Activated CD4-positive, alpha-beta T cell treated with anti-CD3 and anti-CD28 coated beads for 36 hours (primary cell): ENCODE measurements around the gene NBEAL2. TPM values are rescaled to one million over a fixed set of nuclear protein-coding genes. Genes with fewer than 3 reads are reported as not detected.
"Not testable (repeated sequence)": the region's sequence is repeated elsewhere in the genome, so short reads cannot be mapped to it uniquely, and the experiment has no call there.

Source experiments
- ATAC-seq: fragments of 200-7000 bp; cut with Tn5 transposase; one replicate; pipeline ENCODE4 v1.10.0; 2021; ENCODE audit warnings: mild to moderate bottlenecking, moderate library complexity
- CTCF ChIA-PET: fragments of 350-600 bp; sonication (Branson Sonifier 250); formaldehyde crosslinking; loops from one replicate; lab custom pipeline; 2021; ENCODE audit warnings: antibody characterized with exemption; lab: Charles Lee
- POLR2A ChIA-PET: fragments of 350-600 bp; sonication (Branson Sonifier 250); formaldehyde crosslinking; loops from one replicate; lab custom pipeline; 2021; ENCODE audit warnings: antibody characterized with exemption, inconsistent platforms; lab: Charles Lee
- DNase-seq: peaks from one replicate; pipeline ENCODE4 v3.0.0-alpha.2; 2020
- H3K27ac Mint-ChIP-seq: one replicate; pipeline ENCODE4 v1.8.0; 2021; ENCODE audit warnings: mixed read lengths
- H3K27me3 Mint-ChIP-seq: one replicate; pipeline ENCODE4 v1.8.0; 2021; ENCODE audit warnings: mixed read lengths
- H3K36me3 Mint-ChIP-seq: one replicate; pipeline ENCODE4 v1.8.0; 2021; ENCODE audit warnings: low read depth, mixed read lengths
- H3K4me1 Mint-ChIP-seq: one replicate; pipeline ENCODE4 v1.8.0; 2021; ENCODE audit warnings: mixed read lengths
- H3K4me3 Mint-ChIP-seq: one replicate; pipeline ENCODE4 v1.8.0; 2021; ENCODE audit warnings: mild to moderate bottlenecking, moderate library complexity, mixed read lengths
- H3K9me3 Mint-ChIP-seq: one replicate; pipeline ENCODE4 v1.8.0; 2021; ENCODE audit warnings: low read depth, mixed read lengths
- intact Hi-C, 2 experiments: fragments of 100-400 bp; cut with DNase I in 1 of 2; cut with micrococcal nuclease in 1 of 2; formaldehyde crosslinking; loops; one replicate each; pipeline versions ENCODE4 v1.14.2 to v1.15.1; 2022 to 2024; cut with DNase I, micrococcal nuclease
- total RNA-seq, 2 experiments: library from RNA; stranded (reverse); gene quantifications; one replicate each; pipeline ENCODE4 v1.2.3, GENCODE V29; 2021

NBEAL2 gene
- total RNA-seq, 2 experiments from 2014 or later, result 83.4 to 84.9 TPM

DNA sequence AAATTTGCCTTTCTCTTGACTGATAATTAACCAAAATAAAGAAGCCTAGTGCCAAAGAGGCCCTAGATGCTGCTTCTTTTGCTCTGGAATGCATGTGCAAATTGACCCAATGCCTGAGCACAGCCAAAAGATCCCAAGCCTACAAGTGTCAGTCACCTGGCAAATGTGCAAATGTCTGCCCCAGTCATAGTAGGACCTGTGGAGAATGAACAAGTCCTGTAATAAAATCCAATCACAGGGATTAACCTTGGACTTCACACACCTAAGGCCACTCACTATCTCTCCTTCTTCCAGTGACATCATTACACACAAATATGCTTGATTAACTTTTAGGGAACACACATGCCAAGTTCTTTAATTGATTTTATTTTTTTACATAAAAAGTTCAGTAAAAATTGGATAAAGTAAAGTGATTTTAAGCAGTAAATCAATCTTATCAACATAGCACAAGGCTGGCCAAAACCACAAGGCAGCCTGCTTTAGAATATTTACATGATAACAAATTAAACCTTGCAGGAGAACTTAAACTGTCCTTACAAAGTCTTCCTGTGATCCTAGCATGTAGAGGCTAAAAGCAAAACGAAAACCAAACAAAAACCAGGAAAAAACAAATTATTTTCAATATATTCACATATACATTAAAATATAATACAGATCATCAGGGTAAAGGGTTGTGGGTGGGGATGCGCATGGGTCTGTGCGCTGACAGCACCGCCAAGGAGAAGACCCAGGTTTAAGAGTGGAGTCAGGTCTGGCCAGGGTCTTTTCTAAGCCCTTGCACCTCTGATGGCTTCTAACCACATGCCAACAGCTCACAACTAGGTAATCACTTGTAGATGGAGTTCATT, 36.8 kb downstream of the NBEAL2 start:
- ChIA-PET CTCF (interaction anchor here (1.1 kb wide), 1 partner anchor 10 kb away, joined by 3 read pairs; no protein-coding TSS in a partner anchor), POLR2A (no interaction called here)
- no peaks in the 10 kb centered on the region for H3K9me3 Mint-ChIP-seq
- no peak for DNase-seq
- intact Hi-C loops, result loop anchor here (5.0 to 10.0 kb wide), 5 partner anchors 41 to 358 kb away; partner anchors contain the start of genes KIF9 (in 1 of the 2), KLHL18 (in 1 of the 2) and SETD2 (in 1 of the 2)
- H3K36me3 Mint-ChIP-seq, result peaks cover 23% of the 10 kb centered on the region
- peaks cover 46% of the 10 kb centered on the region for H3K4me1 Mint-ChIP-seq
- no peaks in the 10 kb centered on the region for H3K27me3 Mint-ChIP-seq
- H3K27ac Mint-ChIP-seq, result peak overlapping the region; percentile 85
- ATAC-seq, result no peak
- no peak overlapping the region for H3K4me3 Mint-ChIP-seq

DNA sequence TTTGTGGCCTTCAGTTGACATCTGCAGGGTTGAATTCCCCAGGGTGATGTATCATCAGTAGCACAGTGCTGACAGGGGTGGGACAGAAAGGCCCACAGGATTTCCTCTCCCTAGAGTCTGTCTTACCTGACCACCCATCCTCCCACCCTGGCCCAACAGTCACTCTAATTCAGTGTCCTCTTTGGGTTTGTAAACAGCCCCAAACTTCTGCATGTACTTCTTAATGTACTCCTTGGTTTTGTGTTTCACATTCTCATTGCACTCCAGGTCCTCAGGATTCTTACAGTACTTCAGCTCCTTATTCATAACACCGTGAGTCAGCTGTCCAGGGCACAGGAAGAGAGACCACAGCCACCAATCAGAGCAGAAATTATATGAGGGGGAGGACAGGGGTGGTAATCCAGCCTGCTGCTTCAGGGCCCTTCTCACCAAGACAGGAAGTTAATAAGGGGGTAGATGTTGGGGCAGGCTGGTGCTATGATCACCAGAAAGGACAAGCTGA, 37.5 kb downstream of the NBEAL2 start:
- Mint-ChIP-seq H3K4me1 (peaks cover 46% of the 10 kb centered on the region), H3K36me3 (peaks cover 23% of the 10 kb centered on the region), H3K4me3 (peak overlapping the region; percentile 24), H3K9me3 (no peaks in the 10 kb centered on the region), H3K27me3 (no peaks in the 10 kb centered on the region), H3K27ac (peak overlapping the region; percentile 85)
- intact Hi-C loops, result loop anchor here (5.0 to 10.0 kb wide), 5 partner anchors 40 to 358 kb away; partner anchors contain the start of genes KIF9 (in 1 of the 2), KLHL18 (in 1 of the 2) and SETD2 (in 1 of the 2)
- CTCF ChIA-PET, result interaction anchor here (0.6 kb wide), 2 partner anchors 65 to 345 kb away, joined by 3 read pairs; no protein-coding TSS in a partner anchor
- peak; percentile 79 for ATAC-seq
- peak; percentile 62 for DNase-seq
- POLR2A ChIA-PET, result interaction anchor here (0.6 kb wide), 1 partner anchor 782 kb away, joined by 3 read pairs; no protein-coding TSS in a partner anchor

DNA sequence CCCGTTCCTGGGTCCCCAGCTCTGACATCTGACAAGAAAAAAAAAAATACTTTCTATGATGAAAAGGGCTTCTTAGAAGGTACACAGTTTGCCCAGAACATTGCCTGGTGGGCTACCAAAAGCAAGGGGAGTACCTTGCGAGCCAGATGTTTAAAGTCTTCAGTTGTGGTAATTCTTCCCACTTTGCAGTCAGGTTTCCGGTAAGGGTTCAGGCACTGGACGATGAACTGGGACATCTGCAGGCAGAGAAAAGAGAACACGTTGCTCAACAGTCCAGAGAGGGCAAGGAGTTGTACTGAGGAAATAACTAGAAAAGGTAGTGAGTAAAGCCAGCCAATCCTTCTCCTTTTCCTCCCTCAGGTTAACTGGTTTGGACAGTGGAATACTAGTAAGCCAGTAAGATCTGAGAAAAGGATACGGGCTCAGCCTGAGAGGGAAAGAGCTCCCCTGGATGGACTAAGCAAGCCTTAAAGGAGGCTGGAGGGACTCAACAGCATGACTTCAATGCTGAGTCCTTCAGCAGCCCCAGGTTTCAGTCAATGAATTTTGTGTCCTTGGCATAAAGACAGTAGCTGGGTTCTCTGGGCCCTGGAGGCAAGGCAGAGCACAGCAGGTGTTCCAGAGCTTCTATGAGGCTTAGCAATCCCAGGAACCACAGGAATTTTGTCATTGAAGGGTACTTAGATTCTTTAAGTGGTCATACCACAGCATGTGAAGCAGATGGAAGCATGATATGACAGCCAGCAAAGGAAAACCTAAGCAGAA, 38.2 kb downstream of the NBEAL2 start:
- Mint-ChIP-seq H3K4me1 (peaks cover 48% of the 10 kb centered on the region), H3K4me3 (peak overlapping the region; percentile 24), H3K27me3 (no peaks in the 10 kb centered on the region), H3K27ac (peak overlapping the region; percentile 85), H3K9me3 (no peaks in the 10 kb centered on the region), H3K36me3 (peaks cover 23% of the 10 kb centered on the region)
- no peak for DNase-seq
- ATAC-seq, result no peak
- ChIA-PET POLR2A (interaction anchor here (0.6 kb wide), 1 partner anchor 781 kb away, joined by 3 read pairs; no protein-coding TSS in a partner anchor), CTCF (interaction anchor here (0.6 to 0.7 kb wide), 3 partner anchors 64 to 1107 kb away, joined by 3 read pairs; no protein-coding TSS in a partner anchor)
- intact Hi-C loops, result loop anchor here (1.0 to 10.0 kb wide), 8 partner anchors 21 to 363 kb away; partner anchors contain the start of genes KIF9 (in 1 of the 2), KLHL18 (in 1 of the 2), PTPN23 (in 1 of the 2) and SETD2 (in 1 of the 2)

DNA sequence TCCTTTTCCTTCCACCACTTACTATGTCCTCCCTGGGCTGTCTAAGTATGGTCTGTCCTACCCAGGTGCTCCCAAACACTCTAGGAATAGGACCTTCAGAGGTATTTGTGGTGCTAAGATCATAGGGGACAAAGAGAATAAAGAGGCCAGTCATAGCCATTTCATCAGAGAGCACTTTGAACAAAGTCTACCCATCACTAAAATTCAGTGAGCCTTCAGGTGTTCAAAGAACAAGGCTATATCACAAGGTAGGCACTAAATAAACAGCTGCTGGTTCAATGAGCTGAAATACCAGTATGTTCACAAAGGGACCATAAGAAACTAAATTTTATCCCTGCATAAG, 38.8 kb downstream of the NBEAL2 start:
- H3K27ac Mint-ChIP-seq, result no peak overlapping the region
- ChIA-PET CTCF (interaction anchor here (0.7 kb wide), 1 partner anchor 1107 kb away, joined by 3 read pairs; no protein-coding TSS in a partner anchor), POLR2A (no interaction called here)
- intact Hi-C loops, result loop anchor here (1.0 to 10.0 kb wide), 8 partner anchors 21 to 363 kb away; partner anchors contain the start of genes KIF9 (in 1 of the 2), KLHL18 (in 1 of the 2), PTPN23 (in 1 of the 2) and SETD2 (in 1 of the 2)
- H3K27me3 Mint-ChIP-seq, result no peaks in the 10 kb centered on the region
- no peak overlapping the region for H3K4me3 Mint-ChIP-seq
- H3K36me3 Mint-ChIP-seq, result peaks cover 23% of the 10 kb centered on the region
- no peak for ATAC-seq
- no peaks in the 10 kb centered on the region for H3K9me3 Mint-ChIP-seq
- H3K4me1 Mint-ChIP-seq, result peaks cover 48% of the 10 kb centered on the region
- no peak for DNase-seq

DNA sequence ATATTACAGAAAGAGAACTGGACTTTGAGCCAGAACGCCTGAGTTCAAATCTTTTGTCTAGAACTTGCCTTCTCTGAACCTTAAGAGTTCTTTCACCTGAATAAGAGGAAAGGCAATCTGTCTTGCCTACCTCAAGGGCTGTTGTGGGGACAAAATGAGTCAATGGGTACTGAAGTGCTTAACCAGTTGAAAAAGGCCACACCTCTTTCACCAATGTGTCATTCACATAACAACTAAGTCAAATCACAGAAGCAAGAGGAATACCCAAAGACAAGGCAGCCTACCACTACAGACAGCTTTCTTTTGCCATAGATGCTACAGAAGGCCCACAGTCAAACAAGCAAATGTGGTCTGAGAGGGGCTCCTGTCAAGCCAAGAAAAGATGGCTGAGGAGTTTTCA, 39.7 kb downstream of the NBEAL2 start:
- intact Hi-C loops, result loop anchor here (1.0 to 10.0 kb wide), 8 partner anchors 10 to 362 kb away; partner anchors contain the start of genes KIF9 (in 1 of the 2), KLHL18 (in 1 of the 2), PTPN23 (in 1 of the 2) and SETD2 (in 1 of the 2)
- H3K4me3 Mint-ChIP-seq, result no peak overlapping the region

DNA sequence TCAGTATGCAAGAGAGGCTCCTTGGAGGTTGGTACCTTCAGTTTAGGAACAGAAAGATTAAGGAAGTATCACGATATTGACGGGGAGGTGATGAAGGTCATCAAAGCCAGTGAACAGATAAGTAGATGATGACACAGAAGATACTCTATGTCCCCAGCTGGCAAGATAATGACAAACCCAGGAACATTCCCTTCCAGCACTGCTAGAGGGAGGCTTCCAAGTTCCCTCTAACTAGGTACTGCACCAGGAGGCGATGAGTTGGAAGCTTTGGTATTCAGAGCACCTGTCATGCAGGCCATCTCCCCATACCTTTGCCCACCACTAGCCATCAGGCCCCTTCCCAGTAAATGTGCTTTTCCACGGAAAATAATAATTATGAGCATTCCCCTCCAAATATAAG, 40.8 kb downstream of the NBEAL2 start:
- Mint-ChIP-seq H3K36me3 (peaks cover 20% of the 10 kb centered on the region), H3K27ac (peak overlapping the region; percentile 86), H3K27me3 (no peaks in the 10 kb centered on the region), H3K9me3 (no peaks in the 10 kb centered on the region), H3K4me1 (peaks cover 56% of the 10 kb centered on the region), H3K4me3 (no peak overlapping the region)
- ATAC-seq (no peak), DNase-seq (no peak)
- POLR2A ChIA-PET, result no interaction called here
- intact Hi-C loops, result no loop called here
- CTCF ChIA-PET, result interaction anchor here (0.7 to 3.4 kb wide), 3 partner anchors 11 to 326 kb away, joined by 3 to 24 read pairs (median 6); no protein-coding TSS in a partner anchor

More for the DNA sequence above, 39.7 kb downstream of the NBEAL2 start:
- peak overlapping the region; percentile 86 for H3K27ac Mint-ChIP-seq
- no peaks in the 10 kb centered on the region for H3K27me3 Mint-ChIP-seq
- ChIA-PET POLR2A (interaction anchor here (0.6 kb wide), 1 partner anchor 9 kb away, joined by 3 read pairs; no protein-coding TSS in a partner anchor), CTCF (interaction anchor here (1.8 to 3.4 kb wide), 2 partner anchors 12 to 16 kb away, joined by 6 to 24 read pairs; no protein-coding TSS in a partner anchor)
- ATAC-seq (peak; percentile 84), DNase-seq (peak; percentile 66)
- peaks cover 48% of the 10 kb centered on the region for H3K4me1 Mint-ChIP-seq
- peaks cover 23% of the 10 kb centered on the region for H3K36me3 Mint-ChIP-seq
- no peaks in the 10 kb centered on the region for H3K9me3 Mint-ChIP-seq

DNA sequence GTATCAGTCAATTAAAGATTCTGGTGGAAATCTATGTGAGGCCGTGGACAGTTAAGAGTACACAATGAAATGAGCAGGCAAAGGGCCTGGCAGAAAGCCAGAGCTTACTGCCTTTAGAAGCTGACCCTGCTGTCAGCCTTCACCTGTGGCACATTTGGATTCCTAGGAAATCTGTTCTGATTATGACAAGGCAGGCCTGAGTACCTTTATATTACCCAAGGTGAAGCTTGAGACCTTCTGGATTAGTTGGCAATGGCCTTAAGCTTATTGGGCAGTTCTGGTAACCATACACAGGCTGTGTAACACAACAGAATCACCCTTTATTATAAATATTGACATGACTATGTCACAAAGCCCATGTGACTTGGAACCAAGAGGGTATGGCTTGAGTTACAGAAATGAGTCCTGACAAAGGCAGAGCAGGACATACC, 43.2 kb downstream of the NBEAL2 start:
- ATAC-seq (no peak), DNase-seq (no peak)
- ChIA-PET CTCF (interaction anchor here (0.6 kb wide), 1 partner anchor 9 kb away, joined by 3 read pairs; no protein-coding TSS in a partner anchor), POLR2A (no interaction called here)
- H3K9me3 Mint-ChIP-seq, result no peaks in the 10 kb centered on the region
- H3K27ac Mint-ChIP-seq, result no peak overlapping the region
- peaks cover 51% of the 10 kb centered on the region for H3K4me1 Mint-ChIP-seq
- no peaks in the 10 kb centered on the region for H3K27me3 Mint-ChIP-seq
- H3K36me3 Mint-ChIP-seq, result peaks cover 21% of the 10 kb centered on the region
- intact Hi-C loops, result no loop called here
- no peak overlapping the region for H3K4me3 Mint-ChIP-seq

DNA sequence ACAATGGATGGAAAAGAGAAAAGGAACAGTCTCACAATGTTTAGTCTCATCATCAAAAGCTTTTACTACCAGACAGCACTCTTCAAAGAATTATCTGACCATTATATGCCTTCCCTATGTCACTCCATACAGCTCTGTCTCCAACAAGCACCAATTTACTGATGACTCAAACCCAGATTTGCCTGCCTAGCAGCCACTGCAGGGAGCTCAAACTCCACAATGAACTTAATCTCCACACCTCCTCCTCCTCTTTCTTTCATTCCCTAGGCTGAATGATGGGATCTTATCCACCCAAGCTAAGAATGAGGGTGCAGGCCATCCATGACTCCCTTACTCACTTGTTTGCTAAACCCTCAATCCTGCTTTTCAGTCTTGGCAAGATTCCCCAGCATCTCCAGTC, 45.5 kb downstream of the NBEAL2 start:
- peak; percentile 61 for ATAC-seq
- no peaks in the 10 kb centered on the region for H3K9me3 Mint-ChIP-seq
- H3K4me1 Mint-ChIP-seq, result peaks cover 32% of the 10 kb centered on the region
- POLR2A ChIA-PET, result no interaction called here
- peaks cover 19% of the 10 kb centered on the region for H3K36me3 Mint-ChIP-seq
- CTCF ChIA-PET, result no interaction called here
- H3K4me3 Mint-ChIP-seq, result no peak overlapping the region
- no peaks in the 10 kb centered on the region for H3K27me3 Mint-ChIP-seq
- intact Hi-C loops, result no loop called here
- no peak for DNase-seq
- H3K27ac Mint-ChIP-seq, result no peak overlapping the region

DNA sequence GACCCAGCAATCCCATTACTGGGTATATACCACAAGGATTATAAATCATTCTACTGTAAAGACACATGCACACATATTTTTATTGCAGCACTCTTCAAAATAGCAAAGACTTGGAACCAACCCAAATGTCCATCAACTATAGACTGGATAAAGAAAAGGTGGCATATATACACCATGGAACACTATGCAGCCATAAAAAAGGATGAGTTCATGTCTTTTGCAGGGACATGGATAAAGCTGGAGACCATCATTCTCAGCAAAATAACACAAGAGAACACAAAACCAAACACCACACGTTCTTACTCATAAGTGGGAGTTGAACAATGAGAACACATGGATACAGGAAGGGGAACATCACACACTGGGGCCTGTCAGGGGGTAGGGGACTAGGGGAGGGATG, 47.0 kb downstream of the NBEAL2 start:
- Mint-ChIP-seq H3K36me3 (peaks cover 19% of the 10 kb centered on the region), H3K4me1 (peaks cover 38% of the 10 kb centered on the region)
- H3K4me3 Mint-ChIP-seq, H3K9me3 Mint-ChIP-seq, H3K27ac Mint-ChIP-seq, DNase-seq, ATAC-seq, H3K27me3 Mint-ChIP-seq, CTCF ChIA-PET, intact Hi-C loops, POLR2A ChIA-PET: not testable (repeated sequence)

DNA sequence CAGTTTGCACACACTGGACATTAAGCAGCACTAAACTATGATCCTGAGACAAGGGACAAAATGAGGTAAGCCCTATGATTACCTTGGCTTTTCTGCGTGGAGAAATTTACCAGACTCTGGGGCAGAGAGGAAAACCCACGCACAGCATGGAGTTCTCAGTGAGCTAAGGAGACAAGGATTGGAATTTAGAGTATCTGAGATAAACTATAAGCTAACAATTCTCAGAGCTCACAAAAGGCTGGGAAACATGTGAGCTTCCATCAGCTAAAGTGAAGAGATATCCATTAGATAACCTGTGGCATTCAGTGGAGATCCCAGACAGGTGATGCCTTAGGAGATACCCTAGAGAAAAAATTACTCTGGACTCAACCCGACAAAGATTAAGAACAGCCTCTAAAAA, 48.7 kb downstream of the NBEAL2 start:
- intact Hi-C loops, result no loop called here
- Mint-ChIP-seq H3K27ac (no peak overlapping the region), H3K9me3 (no peaks in the 10 kb centered on the region), H3K4me1 (peaks cover 44% of the 10 kb centered on the region), H3K27me3 (no peaks in the 10 kb centered on the region), H3K36me3 (peaks cover 23% of the 10 kb centered on the region), H3K4me3 (no peak overlapping the region)
- CTCF ChIA-PET, result interaction anchor here (1.0 to 6.1 kb wide), 4 partner anchors 8 to 181 kb away, joined by 3 to 24 read pairs (median 4); no protein-coding TSS in a partner anchor
- POLR2A ChIA-PET, result no interaction called here
- DNase-seq, result no peak
- no peak for ATAC-seq
